DOHH2 (cell line): ENCODE results near the gene SPAG6.

Source experiments
- EZH2phosphoT487 ChIP-seq: fragments of 200-600 bp; sonication (generic); IDR thresholded peaks from 2 replicates; pipeline ENCODE4 v1.6.1; 2017; ENCODE audit warnings: borderline replicate concordance, mild to moderate bottlenecking, antibody characterized with exemption, low read length, moderate library complexity, mixed read lengths
- TF ChIP-seq, protein P1 (sequence below): fragments of 200-600 bp; sonication (generic); IDR thresholded peaks from one replicate; pipeline ENCODE4 v1.5.1; 2014; ENCODE audit warnings: antibody characterized with exemption, mild to moderate bottlenecking, low read depth, low read length; ENCODE audit not compliant: poor library complexity, severe bottlenecking

DNA sequence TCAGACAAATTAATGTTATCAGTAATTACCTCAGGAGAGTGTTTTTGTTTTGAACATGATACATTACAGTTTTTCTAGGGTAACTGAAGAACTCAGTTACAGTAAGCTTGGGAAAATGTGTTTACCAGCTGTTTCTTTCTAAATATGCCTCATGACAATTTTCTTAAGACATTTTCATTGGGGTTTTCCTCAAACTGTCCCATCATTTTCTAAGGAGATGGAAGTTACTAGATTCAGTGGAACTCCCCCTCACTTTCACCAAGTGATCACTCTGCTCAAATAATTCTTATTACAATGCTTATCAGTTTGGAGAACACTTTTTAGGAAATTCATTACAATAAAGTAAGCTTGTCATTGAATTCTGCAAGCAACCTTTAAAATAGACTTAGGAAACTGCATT, 6.4 kb upstream of the SPAG6 start:
- TF ChIP-seq, protein P1, sequence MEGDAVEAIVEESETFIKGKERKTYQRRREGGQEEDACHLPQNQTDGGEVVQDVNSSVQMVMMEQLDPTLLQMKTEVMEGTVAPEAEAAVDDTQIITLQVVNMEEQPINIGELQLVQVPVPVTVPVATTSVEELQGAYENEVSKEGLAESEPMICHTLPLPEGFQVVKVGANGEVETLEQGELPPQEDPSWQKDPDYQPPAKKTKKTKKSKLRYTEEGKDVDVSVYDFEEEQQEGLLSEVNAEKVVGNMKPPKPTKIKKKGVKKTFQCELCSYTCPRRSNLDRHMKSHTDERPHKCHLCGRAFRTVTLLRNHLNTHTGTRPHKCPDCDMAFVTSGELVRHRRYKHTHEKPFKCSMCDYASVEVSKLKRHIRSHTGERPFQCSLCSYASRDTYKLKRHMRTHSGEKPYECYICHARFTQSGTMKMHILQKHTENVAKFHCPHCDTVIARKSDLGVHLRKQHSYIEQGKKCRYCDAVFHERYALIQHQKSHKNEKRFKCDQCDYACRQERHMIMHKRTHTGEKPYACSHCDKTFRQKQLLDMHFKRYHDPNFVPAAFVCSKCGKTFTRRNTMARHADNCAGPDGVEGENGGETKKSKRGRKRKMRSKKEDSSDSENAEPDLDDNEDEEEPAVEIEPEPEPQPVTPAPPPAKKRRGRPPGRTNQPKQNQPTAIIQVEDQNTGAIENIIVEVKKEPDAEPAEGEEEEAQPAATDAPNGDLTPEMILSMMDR = no peak
- no peak for TF ChIP-seq EZH2phosphoT487
